Panc1 (cell line): ENCODE results near the gene HOXB2.

Experiments used
- POLR2AphosphoS5 ChIP-seq: IDR thresholded peaks from 2 replicates; pipeline ENCODE4 v1.6.1; 2012; ENCODE audit warnings: mild to moderate bottlenecking, low read depth, low read length, moderate library complexity
- TF ChIP-seq, protein P1 (sequence below): fragments of 450-650 bp; IDR thresholded peaks from 2 replicates; pipeline ENCODE4 v1.5.1; 2017; ENCODE audit warnings: mild to moderate bottlenecking

DNA sequence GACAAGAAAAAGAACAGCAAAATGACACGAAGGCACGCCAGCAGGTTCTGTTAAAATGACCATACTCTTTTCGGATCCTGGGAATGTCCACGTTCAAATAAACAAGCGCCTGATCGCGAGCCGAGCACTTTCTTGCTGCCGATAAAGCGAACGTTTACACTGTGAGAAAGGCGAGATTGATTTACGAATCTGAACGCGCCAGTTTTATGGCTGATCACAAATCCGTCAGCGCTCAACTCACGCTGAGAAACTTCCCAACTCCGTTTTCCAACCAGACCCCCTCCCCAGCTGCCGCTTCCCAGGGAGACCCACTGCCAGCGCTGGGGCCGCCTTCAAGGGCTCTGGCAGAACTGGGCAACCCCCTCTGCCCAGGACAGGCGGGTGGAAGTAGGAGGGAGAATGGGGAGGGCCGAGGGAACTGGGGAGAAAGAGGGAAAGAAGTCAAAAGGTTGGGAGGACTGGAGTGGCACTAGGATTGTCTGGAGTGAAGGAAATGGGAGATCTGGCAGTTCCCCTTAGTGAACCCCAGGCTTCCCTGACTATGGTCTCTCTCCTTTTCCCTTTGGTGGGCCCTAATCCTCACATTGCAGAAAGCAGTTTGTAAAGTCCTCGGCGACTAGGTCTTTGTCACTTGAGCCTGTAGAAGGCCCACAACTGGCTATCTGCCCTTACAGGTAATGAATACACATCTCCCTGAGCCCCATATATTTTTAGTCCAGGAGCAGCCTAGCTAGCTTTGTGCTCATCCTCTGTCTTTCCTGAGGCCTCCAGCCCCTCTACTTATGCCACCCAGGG is 26.3 kb upstream of the HOXB2 start:
- TF ChIP-seq POLR2AphosphoS5, result no peak; the same call in 1 of the 2 replicates
- TF ChIP-seq, protein P1, sequence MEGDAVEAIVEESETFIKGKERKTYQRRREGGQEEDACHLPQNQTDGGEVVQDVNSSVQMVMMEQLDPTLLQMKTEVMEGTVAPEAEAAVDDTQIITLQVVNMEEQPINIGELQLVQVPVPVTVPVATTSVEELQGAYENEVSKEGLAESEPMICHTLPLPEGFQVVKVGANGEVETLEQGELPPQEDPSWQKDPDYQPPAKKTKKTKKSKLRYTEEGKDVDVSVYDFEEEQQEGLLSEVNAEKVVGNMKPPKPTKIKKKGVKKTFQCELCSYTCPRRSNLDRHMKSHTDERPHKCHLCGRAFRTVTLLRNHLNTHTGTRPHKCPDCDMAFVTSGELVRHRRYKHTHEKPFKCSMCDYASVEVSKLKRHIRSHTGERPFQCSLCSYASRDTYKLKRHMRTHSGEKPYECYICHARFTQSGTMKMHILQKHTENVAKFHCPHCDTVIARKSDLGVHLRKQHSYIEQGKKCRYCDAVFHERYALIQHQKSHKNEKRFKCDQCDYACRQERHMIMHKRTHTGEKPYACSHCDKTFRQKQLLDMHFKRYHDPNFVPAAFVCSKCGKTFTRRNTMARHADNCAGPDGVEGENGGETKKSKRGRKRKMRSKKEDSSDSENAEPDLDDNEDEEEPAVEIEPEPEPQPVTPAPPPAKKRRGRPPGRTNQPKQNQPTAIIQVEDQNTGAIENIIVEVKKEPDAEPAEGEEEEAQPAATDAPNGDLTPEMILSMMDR, result no peak
